GM19035 (cell line): ENCODE results near the gene ATP5ME.
"Not testable (repeated sequence)": the region's sequence is repeated elsewhere in the genome, so short reads cannot be mapped to it uniquely, and the experiment has no call there.

Experiments
- ATAC-seq: cut with Tn5 transposase; IDR thresholded peaks from one replicate; pipeline ENCODE4 v1.9.1; 2021; ENCODE audit not compliant: unreplicated experiment

Gene ATP5ME

DNA sequence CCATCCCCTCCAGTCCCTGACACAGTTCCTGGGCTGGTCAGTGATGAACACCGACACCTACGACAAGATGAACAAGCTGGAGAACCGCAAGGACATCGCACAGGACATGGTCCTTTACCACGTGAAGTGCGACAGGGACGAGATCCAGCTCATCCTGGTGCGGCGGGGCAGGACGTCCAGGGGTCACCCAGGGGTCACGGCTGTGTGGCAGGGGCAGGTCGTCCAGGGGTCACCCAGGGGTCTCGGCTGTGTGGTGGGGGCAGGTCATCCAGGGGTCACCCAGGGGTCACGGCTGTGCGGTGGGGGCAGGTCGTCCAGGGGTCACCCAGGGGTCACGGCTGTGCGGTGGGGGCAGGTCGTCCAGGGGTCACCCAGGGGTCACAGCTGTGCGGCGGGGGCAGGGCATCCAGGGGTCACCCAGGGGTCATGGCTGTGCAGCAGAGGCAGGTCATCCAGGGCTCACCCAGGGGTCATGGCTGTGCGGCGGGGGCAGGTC, 16.7 kb downstream of the ATP5ME start:
- no peak for ATAC-seq

DNA sequence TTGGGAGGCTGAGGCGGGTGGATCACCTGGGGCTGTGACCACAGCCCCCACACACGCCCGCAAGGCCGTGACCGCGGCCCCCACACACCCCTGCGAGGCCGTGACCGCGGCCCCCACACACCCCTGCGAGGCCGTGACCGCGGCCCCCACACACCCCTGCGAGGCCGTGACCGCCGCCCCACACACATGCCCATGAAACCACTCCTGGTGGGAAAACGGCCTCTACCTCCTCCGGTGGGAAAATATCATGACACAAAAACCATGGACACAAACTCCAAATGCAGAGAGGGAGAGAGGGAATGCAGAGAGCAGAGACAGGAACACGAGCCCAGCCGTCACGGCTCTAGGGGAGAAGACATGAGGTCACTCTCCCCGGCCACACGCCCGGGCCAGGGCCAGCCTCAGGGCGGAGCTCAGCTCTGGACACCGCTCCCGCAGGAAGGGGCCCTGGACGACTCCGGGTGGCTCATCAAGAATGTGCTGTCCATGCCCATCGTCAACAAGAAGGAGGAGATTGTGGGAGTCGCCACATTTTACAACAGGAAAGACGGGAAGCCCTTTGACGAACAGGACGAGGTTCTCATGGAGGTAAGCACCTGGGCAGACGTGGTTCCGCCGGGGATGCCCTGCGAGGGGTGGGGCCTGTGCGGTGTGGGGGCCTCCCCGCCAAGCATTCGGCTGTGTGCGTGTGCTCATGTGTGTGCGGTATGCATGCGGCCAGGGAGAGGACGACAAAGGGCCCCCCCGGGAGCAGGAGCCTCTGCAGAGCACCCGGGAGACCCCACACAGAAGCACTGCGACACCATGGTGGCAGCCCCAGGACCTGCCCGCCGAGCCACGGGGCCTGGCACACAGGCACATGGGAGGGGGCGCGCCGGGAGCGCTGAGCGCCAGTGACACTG, 17.4 kb downstream of the ATP5ME start:
- no peak for ATAC-seq

DNA sequence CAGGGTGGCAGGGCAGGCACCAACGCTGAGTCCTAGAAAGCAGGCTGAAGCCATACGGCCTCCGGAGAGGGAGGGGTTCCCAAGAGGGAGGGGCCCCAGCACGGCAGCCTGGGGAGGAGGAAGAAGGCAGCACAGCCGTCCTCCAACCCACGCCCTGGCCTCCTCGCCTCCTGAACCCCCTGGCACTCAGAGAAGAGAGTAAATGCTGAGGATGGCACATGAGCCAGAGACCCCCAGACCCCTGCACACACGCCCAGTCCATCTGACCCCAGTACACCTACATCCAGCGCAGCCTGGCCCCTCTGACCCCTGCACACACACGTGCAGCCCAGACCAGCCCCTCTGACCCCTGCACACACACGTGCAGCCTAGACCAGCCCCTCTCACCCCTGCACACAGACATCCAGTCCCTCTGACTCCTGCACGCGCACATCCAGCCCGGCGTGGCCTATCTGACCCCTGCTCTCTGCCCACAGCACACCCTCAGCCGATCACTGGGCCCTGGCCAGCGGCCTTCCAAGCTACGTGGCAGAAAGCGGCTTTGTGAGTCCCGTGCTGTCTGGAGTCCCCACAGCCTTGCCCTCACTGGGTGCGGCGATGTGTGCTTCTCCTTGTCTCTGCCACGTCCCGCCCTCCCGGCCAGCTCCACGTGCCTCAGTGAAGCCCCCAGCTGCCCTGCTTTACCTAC, 18.5 kb downstream of the ATP5ME start:
- ATAC-seq, result no peak

DNA sequence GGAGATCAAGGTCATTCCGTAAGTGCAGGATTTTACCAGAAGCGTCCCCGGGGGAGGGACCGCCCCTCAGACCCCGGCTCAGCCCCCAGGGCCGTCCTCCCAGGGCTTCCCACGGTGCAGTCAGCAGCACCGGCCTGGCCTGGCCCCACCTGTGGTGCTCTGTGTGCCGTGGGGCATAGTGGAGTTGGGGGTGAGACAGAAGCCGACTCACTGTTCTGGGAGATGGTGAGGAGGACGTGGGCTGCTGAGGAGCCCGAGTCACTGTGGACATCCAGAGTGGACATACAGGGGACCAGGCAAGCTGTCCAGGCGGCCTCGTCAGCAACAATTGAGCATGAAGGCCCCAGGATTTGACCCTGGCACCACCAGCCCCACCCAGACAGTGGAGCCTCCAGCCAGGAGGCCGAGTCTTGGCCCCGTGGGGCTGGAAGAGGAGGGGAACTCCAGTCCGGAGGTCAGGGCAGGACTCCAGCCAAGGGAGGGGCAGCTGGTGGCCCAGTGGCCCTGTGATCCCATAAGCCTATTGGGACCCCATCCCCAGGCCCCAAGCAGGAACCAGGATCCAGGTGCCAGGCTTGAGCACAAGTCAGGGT, 19.1 kb downstream of the ATP5ME start:
- ATAC-seq, result no peak

DNA sequence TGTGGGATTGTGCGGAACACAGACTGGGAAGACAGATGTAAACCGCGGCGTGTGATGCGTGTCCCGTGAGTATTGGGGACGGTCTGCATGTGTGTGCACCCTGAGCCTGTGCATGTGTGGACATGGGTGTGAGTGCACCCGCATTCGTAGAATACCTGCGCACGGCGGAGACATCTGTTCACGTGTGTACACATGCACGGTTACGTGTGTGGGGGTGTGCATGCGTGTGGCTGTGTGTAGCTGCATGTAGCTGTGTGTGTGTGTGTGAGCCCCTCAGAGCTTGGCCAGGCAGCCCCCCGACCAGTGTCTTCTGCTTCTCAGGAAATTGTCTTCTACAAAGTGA, 19.6 kb downstream of the ATP5ME start:
- no peak for ATAC-seq

DNA sequence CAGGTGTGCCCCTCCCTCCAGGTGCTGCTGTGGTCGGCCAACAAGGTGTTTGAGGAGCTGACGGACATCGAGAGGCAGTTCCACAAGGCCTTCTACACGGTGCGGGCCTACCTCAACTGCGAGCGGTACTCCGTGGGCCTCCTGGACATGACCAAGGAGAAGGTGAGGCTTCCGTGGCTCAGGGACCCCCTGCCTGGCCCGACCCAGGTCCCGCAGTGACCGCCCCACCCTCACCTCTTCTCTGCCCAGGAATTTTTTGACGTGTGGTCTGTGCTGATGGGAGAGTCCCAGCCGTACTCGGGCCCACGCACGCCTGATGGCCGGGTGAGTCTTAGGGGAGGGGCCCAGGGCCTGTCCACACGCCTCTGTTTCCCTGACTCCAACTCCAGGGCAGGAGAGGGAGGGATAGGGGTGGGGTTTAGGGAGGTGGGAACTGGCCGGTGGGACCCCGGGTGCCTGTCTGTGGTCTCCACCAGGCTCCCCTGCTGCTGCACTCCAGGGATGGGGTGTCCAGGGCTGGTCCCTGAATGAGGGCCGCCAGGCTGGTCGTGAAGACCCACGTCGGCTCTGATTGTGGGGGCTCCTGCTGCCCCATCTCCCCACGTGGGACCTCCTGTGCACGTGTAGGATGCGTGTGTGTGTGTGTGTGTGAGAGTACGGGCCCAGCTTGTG, 20.1 kb downstream of the ATP5ME start:
- ATAC-seq, result no peak

DNA sequence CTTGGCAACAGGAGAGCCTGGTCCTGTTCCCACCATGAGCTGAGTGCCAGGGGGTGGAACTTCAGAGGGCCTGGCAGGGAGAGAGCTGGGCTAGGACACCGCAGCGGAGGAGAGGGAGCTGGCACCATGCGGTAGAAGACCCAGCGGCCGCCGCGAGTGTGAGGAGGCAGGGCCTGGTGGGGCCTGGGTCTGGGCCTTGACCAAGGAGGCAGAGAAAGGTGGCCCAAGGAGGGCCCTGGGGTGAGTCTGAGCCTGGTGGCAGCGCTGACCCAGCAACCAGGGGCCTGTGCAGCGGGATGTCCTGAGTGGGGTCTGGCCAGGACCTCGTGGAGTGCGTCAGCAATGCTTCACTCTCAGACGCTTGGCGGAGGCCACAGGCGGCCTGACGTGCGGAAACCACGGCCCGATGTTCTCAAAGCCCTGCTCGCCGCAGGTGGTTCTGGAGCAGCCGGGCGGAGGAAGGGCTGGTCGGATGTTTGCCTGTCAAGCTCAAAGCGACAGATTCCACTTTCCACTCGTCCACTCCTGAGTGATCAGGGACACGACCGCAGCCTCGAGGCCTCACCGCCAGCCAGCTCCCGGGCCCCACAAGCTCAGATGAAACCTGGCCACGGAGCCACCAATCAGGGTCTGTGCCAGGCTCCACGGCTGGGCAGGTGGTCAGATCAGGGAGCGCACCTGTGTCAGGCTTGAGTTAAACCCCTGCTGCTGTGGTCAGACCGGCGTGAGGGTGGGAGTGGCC, 20.8 kb downstream of the ATP5ME start:
- no peak for ATAC-seq

DNA sequence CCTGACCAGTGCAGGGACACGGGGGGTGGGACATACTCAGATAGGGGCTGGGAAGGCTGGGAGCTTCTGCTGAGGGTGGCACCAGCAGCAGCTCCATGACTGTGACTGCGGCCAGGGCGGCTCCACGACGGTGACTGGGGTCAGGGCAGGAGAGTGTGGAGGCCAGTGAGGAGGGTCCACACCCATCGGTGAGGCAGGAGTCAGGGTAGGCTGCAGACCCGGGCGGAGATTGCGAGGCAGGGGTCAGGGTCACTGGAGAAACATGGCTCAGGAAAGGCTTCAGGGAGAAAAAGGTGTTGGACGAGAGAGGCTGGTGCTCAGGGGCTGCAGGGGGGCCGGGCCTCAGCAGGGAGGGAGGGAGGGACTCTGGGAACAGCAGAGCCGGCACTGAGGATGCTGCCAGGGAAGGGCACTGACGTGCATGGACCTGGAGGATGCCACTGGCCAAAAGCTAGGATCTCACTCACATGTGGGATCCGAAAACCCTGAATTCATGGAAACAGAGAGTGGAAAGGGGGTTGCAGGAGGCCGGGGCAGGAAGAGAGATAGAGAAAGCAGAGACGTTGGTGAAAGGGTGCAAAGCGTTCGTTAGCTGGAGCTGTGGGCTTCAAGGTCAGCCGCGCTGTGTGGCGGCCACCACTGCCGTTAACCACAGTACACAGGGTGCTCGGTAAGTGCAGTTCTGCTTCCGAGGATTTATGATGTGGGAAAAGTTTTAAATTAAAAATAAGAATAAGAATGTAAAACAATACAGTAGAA, 22.0 kb downstream of the ATP5ME start:
- no peak for ATAC-seq

DNA sequence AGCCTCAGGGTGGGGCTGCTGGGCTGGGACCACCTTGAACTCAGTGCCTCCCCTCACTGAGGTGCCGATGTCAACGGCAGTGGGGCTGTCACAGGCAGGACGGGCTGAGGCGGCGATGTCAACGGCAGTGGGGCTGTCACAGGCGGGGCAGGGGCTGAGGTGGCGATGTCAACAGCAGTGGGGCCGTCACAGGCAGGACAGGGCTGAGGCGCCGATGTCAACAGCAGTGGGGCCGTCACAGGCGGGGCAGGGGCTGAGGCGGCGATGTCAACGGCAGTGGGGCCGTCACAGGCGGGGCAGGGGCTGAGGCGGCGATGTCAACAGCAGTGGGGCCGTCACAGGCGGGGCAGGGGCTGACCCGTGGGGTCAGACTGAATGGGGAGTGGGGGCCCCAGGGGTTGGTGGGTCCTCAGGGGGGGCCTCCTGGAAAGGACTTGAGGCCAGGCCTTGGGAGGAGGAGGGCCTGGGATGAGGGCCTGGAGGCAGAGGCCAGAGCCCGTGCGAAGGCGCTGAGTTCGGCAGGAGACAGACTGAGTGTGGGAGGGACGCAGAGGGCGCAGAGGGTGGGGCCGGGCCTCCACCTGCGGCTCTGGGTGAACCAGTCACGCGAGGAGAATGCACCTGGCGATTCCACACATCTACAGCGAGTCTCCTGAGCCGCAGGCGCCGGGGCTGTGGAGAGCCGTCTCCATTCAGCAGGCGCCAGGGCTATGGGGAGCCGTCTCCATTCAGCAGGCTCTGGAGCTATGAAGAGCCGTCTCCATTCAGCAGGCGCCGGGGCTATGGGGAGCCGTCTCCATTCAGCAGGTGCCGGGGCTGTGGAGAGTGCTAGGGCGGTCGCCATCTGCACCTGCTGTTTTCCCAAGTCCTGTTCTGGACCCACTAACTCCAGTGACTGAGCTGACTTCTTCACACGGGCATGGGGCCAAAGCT, 22.9 kb downstream of the ATP5ME start:
- no peak for ATAC-seq

DNA sequence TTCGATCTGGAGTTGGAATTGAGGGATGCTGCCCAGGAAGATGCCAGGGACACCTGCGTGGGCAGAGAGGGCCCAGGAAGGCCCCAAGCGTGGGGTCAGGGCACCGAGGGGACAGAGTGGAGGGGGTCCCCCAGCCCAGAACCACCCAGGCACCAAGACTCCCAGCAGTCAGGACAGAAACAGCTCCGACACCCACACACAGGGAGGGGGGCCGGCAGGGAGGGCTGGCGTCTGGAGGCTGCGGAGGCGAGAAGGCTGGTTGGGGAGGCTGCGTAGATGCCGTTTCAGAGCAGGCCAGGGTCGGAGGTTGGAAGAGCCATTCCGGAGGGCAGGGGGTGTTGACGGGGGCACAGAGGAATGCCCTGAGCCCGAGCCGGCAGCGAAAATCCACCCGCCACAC, 23.6 kb downstream of the ATP5ME start:
- ATAC-seq, result no peak

DNA sequence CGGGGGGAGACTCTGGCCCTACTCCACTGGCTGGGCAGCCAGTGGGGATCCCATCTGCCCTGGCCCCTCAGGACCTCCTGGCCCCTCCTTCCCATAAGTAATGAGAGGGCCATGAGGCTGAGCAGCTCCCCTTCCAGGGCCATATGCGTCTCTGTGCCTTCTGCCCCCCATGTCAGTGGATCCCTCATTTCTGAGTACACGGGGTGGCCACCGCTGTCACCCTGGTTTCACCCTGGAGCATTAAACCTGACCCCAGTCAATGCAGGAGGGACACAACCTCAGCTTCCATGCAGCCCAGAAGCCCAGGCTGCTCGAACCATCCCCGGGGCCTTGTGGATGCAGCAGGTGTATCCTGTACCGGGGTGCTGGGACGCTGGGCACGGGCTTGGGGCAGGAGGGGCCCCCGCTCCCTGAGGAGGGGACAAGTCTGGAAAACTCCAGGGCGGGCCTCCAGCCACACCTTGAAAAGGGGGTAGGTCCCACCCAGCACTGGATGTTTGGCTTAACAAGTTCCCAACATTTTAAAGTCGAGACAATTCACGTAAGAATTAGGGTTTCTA, 24.2 kb downstream of the ATP5ME start:
- no peak for ATAC-seq

DNA sequence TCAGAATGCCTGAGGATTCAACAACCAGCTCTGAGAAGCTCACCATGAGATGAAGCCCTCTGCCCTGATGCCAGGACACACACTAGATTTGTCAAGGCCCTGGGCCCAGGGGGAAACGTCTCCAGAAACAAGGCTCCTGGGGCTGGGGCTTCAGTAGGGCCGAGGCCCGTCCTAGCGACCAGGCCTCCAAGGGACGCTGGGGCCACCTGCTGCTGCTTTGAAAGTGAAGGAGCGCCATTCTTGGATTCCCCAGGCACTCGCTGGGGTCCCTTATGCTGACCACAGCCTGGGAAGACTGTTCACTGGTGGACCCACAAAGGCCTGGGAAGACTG, 24.8 kb downstream of the ATP5ME start:
- ATAC-seq, result no peak

DNA sequence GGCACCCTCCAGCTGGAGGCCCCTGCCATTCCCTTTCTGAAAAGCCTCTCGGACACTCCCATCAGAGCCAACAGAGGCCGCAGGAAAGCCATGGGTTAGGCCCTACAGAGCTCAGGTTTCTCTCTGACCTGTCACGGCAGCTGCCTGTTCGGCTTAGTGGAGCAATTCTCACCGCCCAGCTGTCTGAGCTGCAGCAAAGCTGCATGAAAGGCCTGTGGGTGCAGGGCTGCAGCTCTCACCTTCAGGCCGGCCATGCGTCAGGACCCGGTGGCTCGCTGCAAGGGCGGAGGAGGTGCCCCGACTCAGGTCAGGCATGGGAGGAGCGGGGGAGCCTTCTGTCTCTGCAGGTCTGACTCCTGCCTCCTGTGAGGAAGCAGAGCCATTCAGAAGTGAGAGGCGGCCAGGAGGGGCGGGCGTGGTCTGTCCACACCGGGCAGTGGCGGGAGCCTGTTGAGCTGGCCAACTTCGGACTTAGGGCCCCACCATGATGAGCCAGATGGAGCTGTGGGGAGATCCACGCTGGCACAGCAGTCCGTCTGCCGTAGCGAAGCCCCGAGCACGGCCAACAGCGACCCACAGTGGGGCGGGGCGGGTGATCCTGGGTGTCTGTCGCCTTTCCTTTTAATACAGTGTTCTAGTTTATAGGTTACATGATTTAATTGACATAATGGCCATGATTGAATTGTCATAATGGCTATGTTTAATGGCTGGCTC, 25.3 kb downstream of the ATP5ME start:
- ATAC-seq, result no peak

DNA sequence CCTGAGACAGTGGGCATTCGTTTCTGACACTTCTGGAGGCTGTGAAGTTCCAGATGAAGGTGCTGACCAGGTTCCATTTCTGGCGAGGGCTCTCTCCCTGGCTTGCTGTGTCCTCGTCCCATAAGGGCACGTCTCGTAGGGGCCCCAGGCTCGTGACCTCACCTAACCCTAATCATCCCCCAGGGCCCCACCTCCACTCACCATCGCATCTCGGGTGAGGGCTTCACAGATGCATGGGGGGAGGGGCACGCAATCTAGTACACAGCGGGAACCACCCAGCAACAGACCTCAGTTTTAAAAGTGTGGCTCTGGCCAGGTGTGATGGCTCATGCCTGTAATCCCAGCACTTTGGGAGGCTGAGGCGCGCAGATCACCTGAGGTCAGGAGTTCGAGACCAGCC, 26.6 kb downstream of the ATP5ME start:
- no peak for ATAC-seq

DNA sequence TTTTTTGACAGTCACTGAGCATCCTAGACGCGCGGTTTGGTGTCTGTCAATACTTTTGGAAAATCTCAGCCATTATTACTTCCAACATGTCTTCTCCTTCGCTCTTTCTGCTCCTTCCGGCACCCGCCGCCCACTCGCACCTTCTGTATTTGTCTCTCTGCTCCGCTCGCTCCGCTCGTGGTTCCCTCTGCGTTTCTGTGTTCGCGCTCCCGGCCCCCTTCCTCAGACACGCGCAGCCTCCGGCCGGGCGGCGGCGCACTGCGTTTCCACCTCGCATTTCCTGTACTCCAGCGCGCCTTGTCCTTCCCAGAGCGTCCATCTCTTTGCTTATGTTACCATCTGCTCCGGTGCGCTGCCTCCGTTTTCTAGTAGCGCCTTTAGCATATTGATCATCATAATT, 27.6 kb downstream of the ATP5ME start:
- no peak for ATAC-seq

DNA sequence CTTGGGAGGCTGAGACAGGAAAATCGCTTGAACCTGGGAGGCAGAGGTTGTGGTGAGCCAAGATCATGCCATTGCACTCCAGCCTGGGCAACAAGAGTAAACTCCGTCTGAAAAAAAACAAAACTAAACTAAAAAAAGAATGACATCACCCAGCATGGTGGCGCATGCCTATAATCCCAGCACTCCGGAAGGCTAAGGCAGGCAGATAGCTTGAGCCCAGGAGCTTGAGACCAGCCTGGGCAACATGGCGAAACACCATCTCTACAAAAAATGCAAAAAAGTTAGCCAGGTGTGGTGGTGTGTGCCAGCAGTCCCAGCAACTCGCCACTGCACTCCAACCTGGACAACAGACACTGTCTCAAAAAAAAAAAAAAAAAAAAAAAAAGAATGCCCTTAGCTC, 31.7 kb downstream of the ATP5ME start:
- not testable (repeated sequence) for ATAC-seq

DNA sequence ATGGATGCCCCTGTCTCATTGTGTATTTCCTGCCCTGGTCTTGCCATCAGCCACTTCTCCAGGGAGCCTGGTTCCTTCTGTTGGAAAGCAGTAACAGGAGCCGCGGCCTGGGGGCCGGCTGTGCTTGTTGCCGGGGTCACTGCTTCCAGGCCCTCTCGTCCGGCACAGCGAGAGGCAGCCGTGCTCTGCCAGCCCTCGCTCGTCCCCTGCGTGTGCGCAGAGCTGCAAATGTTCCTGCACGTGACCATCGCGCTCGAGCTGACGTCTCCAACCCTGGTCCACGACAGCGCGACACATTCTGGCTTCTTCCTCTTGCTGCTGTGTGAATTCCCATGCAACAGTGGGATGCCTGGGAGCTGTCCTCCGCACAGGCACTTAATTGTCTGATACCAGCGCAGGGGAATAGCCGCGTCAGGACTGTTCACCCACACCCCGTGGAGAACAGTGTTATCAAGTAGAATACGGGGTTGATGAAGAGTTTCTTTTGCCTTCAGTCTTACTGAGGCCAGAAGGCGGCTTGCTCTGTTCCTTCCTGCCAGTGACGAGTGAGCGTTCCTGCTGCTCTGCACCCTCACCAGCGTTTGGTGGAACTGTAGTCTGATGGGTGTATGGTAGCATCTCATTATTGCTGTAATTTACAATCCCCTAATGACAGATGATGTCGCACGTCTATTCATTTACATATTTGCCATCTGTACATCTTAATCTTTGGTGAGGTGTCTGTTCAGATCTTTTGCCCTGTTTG, 36.4 kb downstream of the ATP5ME start:
- no peak for ATAC-seq
